ENCODE data around the gene NR1H3.

DNA sequence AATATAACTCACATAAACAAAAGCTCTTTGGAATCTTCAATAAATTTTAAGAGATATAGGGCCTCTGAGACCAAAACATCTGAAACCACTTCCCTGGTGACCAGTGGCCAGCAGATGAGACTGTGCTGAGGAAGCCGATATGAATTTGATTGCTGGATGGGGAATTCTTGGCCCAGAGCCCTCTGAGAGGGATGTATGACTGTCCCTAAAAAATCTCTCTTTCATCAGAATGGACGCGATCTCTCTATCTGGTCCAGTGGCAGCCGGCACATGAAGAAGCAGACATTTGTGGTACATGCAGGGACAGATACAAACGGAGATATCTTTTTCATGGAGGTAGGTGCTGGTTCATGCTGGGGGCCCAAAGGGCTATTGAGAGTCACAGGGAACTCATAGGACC lies 57.2 kb downstream of the NR1H3 start:
- TF ChIP-seq TAF1 (IDR thresholded peaks at IDR 0.05; ENCODE audit: borderline replicate concordance, low read depth, low read length) = no peak
- no peak for TF ChIP-seq POLR2AphosphoS5 (IDR thresholded peaks at IDR 0.05; ENCODE audit: low read depth, low read length)
- no peak for TF ChIP-seq POLR2A (IDR thresholded peaks at IDR 0.05; ENCODE audit: low read depth, low read length)

Data from GM12892 (cell line).